HEK293 (cell line): Measurements from ENCODE around the gene PSMD5.

ENCODE experiments used
- ATF2 ChIP-seq: fragments of 450-650 bp; formaldehyde crosslinking; IDR thresholded peaks from 2 replicates; pipeline ENCODE4 v1.5.1; 2016; ENCODE audit warnings: missing biosample characterization, missing genetic modification characterization, low read depth
- MEIS1 ChIP-seq: sonication (generic); formaldehyde crosslinking; IDR thresholded peaks from 2 replicates; pipeline ENCODE4 v1.8.1; 2022; ENCODE audit warnings: missing genetic modification reagents, mild to moderate bottlenecking, borderline replicate concordance
- OSR2 ChIP-seq: fragments of 450-650 bp; formaldehyde crosslinking; IDR thresholded peaks from 2 replicates; pipeline ENCODE4 v1.5.1; 2016; ENCODE audit warnings: missing biosample characterization, missing genetic modification characterization
- RBAK ChIP-seq: fragments of 450-650 bp; formaldehyde crosslinking; IDR thresholded peaks from 2 replicates; pipeline ENCODE4 v1.5.1; 2016; ENCODE audit warnings: missing biosample characterization, missing genetic modification characterization
- SCRT1 ChIP-seq: fragments of 450-650 bp; formaldehyde crosslinking; IDR thresholded peaks from 2 replicates; pipeline ENCODE4 v1.5.1; 2016; ENCODE audit warnings: missing biosample characterization, missing genetic modification characterization, borderline replicate concordance
- TCF7L2 ChIP-seq: IDR thresholded peaks from 2 replicates; pipeline ENCODE4 v1.6.1; 2011; ENCODE audit warnings: low read depth, mild to moderate bottlenecking, inconsistent platforms, low read length, moderate library complexity, borderline replicate concordance
- YY2 ChIP-seq: fragments of 450-650 bp; formaldehyde crosslinking; IDR thresholded peaks from 2 replicates; pipeline ENCODE4 v1.5.1; 2016; ENCODE audit warnings: missing biosample characterization, missing genetic modification characterization
- ZBTB1 ChIP-seq: fragments of 450-650 bp; formaldehyde crosslinking; IDR thresholded peaks from 2 replicates; pipeline ENCODE4 v1.5.1; 2016; ENCODE audit warnings: missing biosample characterization, missing genetic modification characterization
- ZBTB8A ChIP-seq: fragments of 450-650 bp; formaldehyde crosslinking; IDR thresholded peaks from 2 replicates; pipeline ENCODE4 v1.5.1; 2016; ENCODE audit warnings: missing biosample characterization, missing genetic modification characterization
- ZFP37 ChIP-seq: fragments of 450-650 bp; formaldehyde crosslinking; IDR thresholded peaks from 2 replicates; pipeline ENCODE4 v1.5.1; 2016; ENCODE audit warnings: missing biosample characterization, missing genetic modification characterization
- ZIC2 ChIP-seq: fragments of 450-650 bp; formaldehyde crosslinking; IDR thresholded peaks from 2 replicates; pipeline ENCODE4 v1.5.1; 2016; ENCODE audit warnings: missing biosample characterization, missing genetic modification characterization
- ZNF121 ChIP-seq: fragments of 450-650 bp; formaldehyde crosslinking; IDR thresholded peaks from 2 replicates; pipeline ENCODE4 v1.5.1; 2016; ENCODE audit warnings: missing biosample characterization, missing genetic modification characterization
- ZNF133 ChIP-seq: fragments of 450-650 bp; formaldehyde crosslinking; IDR thresholded peaks from 2 replicates; pipeline ENCODE4 v1.5.1; 2016; ENCODE audit warnings: missing biosample characterization, missing genetic modification characterization
- ZNF138 ChIP-seq: fragments of 450-650 bp; formaldehyde crosslinking; IDR thresholded peaks from 2 replicates; pipeline ENCODE4 v1.5.1; 2016; ENCODE audit warnings: missing biosample characterization, missing genetic modification characterization, borderline replicate concordance
- ZNF174 ChIP-seq: fragments of 450-650 bp; formaldehyde crosslinking; IDR thresholded peaks from 2 replicates; pipeline ENCODE4 v1.5.0; 2017; ENCODE audit warnings: missing biosample characterization, mild to moderate bottlenecking, missing genetic modification characterization
- ZNF18 ChIP-seq: fragments of 450-650 bp; formaldehyde crosslinking; IDR thresholded peaks from 2 replicates; pipeline ENCODE4 v1.5.1; 2016; ENCODE audit warnings: missing biosample characterization, missing genetic modification characterization
- ZNF202 ChIP-seq: fragments of 450-650 bp; formaldehyde crosslinking; IDR thresholded peaks from 2 replicates; pipeline ENCODE4 v1.5.1; 2016; ENCODE audit warnings: missing biosample characterization, missing genetic modification characterization, borderline replicate concordance
- ZNF214 ChIP-seq: fragments of 450-650 bp; formaldehyde crosslinking; IDR thresholded peaks from 2 replicates; pipeline ENCODE4 v1.5.1; 2017; ENCODE audit warnings: missing biosample characterization, mild to moderate bottlenecking, missing genetic modification characterization, borderline replicate concordance
- ZNF26 ChIP-seq: fragments of 450-650 bp; formaldehyde crosslinking; IDR thresholded peaks from 2 replicates; pipeline ENCODE4 v1.5.1; 2016; ENCODE audit warnings: missing biosample characterization, missing genetic modification characterization
- ZNF335 ChIP-seq: fragments of 450-650 bp; formaldehyde crosslinking; conservative IDR thresholded peaks from 2 replicates; pipeline ENCODE4 v1.5.1; 2016; ENCODE audit warnings: missing biosample characterization, missing genetic modification characterization
- ZNF560 ChIP-seq: fragments of 450-650 bp; formaldehyde crosslinking; IDR thresholded peaks from 2 replicates; pipeline ENCODE4 v1.5.1; 2017; ENCODE audit warnings: missing biosample characterization, missing genetic modification characterization, borderline replicate concordance
- ZNF571 ChIP-seq: fragments of 450-650 bp; formaldehyde crosslinking; IDR thresholded peaks from 2 replicates; pipeline ENCODE4 v1.5.0; 2017; ENCODE audit warnings: missing biosample characterization, missing genetic modification characterization
- ZNF600 ChIP-seq: fragments of 450-650 bp; formaldehyde crosslinking; IDR thresholded peaks from 2 replicates; pipeline ENCODE4 v1.5.1; 2016; ENCODE audit warnings: missing biosample characterization, missing genetic modification characterization
- ZNF624 ChIP-seq: fragments of 450-650 bp; formaldehyde crosslinking; IDR thresholded peaks from 2 replicates; pipeline ENCODE4 v1.5.1; 2017; ENCODE audit warnings: missing biosample characterization, missing genetic modification characterization
- ZNF768 ChIP-seq: fragments of 450-650 bp; formaldehyde crosslinking; IDR thresholded peaks from 2 replicates; pipeline ENCODE4 v1.5.1; 2018; ENCODE audit warnings: missing biosample characterization, mild to moderate bottlenecking, missing genetic modification characterization
- TF ChIP-seq, protein P1 (sequence below): fragments of 450-650 bp; formaldehyde crosslinking; IDR thresholded peaks from 2 replicates; pipeline ENCODE4 v1.5.1; 2016; ENCODE audit warnings: missing biosample characterization, missing genetic modification characterization, borderline replicate concordance
- TF ChIP-seq, protein P2 (sequence below): fragments of 450-650 bp; formaldehyde crosslinking; IDR thresholded peaks from 2 replicates; pipeline ENCODE4 v1.5.0; 2017; ENCODE audit warnings: missing biosample characterization, missing genetic modification characterization, borderline replicate concordance

The PSMD5 gene

GRCh38 chr9:120877276-120878034 is 34.7 kb upstream of the PSMD5 start (continued):
- peak; percentile 84; the same call in 1 of the 2 replicates for TF ChIP-seq ZFP37 (tag by site-specific recombination)
- no peak for TF ChIP-seq TCF7L2
- no peak for TF ChIP-seq ZNF174
- no peak for TF ChIP-seq ZNF138 (tag by site-specific recombination)
- TF ChIP-seq YY2 (tag by site-specific recombination) = 0 out of 2 replicates have a peak, but pooled peaks have one; percentile 30
- no peak for TF ChIP-seq ZBTB1
- TF ChIP-seq RBAK (tag by site-specific recombination) = no peak
- TF ChIP-seq ZNF133 (tag by site-specific recombination) = no peak
- TF ChIP-seq ZNF768 (tag by site-specific recombination) = peak; percentile 51; the same call in 1 of the 2 replicates
- no peak for TF ChIP-seq ZNF571
- no peak for TF ChIP-seq OSR2 (tag by site-specific recombination)
- TF ChIP-seq, protein P1, sequence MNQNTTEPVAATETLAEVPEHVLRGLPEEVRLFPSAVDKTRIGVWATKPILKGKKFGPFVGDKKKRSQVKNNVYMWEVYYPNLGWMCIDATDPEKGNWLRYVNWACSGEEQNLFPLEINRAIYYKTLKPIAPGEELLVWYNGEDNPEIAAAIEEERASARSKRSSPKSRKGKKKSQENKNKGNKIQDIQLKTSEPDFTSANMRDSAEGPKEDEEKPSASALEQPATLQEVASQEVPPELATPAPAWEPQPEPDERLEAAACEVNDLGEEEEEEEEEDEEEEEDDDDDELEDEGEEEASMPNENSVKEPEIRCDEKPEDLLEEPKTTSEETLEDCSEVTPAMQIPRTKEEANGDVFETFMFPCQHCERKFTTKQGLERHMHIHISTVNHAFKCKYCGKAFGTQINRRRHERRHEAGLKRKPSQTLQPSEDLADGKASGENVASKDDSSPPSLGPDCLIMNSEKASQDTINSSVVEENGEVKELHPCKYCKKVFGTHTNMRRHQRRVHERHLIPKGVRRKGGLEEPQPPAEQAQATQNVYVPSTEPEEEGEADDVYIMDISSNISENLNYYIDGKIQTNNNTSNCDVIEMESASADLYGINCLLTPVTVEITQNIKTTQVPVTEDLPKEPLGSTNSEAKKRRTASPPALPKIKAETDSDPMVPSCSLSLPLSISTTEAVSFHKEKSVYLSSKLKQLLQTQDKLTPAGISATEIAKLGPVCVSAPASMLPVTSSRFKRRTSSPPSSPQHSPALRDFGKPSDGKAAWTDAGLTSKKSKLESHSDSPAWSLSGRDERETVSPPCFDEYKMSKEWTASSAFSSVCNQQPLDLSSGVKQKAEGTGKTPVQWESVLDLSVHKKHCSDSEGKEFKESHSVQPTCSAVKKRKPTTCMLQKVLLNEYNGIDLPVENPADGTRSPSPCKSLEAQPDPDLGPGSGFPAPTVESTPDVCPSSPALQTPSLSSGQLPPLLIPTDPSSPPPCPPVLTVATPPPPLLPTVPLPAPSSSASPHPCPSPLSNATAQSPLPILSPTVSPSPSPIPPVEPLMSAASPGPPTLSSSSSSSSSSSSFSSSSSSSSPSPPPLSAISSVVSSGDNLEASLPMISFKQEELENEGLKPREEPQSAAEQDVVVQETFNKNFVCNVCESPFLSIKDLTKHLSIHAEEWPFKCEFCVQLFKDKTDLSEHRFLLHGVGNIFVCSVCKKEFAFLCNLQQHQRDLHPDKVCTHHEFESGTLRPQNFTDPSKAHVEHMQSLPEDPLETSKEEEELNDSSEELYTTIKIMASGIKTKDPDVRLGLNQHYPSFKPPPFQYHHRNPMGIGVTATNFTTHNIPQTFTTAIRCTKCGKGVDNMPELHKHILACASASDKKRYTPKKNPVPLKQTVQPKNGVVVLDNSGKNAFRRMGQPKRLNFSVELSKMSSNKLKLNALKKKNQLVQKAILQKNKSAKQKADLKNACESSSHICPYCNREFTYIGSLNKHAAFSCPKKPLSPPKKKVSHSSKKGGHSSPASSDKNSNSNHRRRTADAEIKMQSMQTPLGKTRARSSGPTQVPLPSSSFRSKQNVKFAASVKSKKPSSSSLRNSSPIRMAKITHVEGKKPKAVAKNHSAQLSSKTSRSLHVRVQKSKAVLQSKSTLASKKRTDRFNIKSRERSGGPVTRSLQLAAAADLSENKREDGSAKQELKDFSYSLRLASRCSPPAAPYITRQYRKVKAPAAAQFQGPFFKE (tag by site-specific recombination) = peak; percentile 37; the same call in 1 of the 2 replicates
- TF ChIP-seq SCRT1 (tag by site-specific recombination) = peak; percentile 89
- TF ChIP-seq ZNF560 = no peak
- TF ChIP-seq ZNF26 (tag by site-specific recombination) = no peak
- peak; percentile 60 for TF ChIP-seq ZBTB8A (tag by site-specific recombination)
- no peak for TF ChIP-seq ZNF202
- 0 out of 2 replicates have a peak, but pooled peaks have one; percentile 17 for TF ChIP-seq ZNF18 (tag by site-specific recombination)
- TF ChIP-seq, protein P2, sequence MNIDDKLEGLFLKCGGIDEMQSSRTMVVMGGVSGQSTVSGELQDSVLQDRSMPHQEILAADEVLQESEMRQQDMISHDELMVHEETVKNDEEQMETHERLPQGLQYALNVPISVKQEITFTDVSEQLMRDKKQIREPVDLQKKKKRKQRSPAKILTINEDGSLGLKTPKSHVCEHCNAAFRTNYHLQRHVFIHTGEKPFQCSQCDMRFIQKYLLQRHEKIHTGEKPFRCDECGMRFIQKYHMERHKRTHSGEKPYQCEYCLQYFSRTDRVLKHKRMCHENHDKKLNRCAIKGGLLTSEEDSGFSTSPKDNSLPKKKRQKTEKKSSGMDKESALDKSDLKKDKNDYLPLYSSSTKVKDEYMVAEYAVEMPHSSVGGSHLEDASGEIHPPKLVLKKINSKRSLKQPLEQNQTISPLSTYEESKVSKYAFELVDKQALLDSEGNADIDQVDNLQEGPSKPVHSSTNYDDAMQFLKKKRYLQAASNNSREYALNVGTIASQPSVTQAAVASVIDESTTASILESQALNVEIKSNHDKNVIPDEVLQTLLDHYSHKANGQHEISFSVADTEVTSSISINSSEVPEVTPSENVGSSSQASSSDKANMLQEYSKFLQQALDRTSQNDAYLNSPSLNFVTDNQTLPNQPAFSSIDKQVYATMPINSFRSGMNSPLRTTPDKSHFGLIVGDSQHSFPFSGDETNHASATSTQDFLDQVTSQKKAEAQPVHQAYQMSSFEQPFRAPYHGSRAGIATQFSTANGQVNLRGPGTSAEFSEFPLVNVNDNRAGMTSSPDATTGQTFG (tag by site-specific recombination) = no peak
- TF ChIP-seq MEIS1 (CRISPR knock-in tag) = no peak
- peak; percentile 99 for TF ChIP-seq ZNF600
- no peak for TF ChIP-seq ZNF214 (tag by site-specific recombination)
- TF ChIP-seq ZNF624 (tag by site-specific recombination) = no peak
- TF ChIP-seq ZIC2 = peak; percentile 57
- peak; percentile 94 for TF ChIP-seq ZNF335
- no peak for TF ChIP-seq ATF2 (tag by site-specific recombination)
- no peak for TF ChIP-seq ZNF121 (tag by site-specific recombination)
